H9 (cell line): ENCODE data around the gene STAB1. TPM values are rescaled to one million over a fixed set of nuclear protein-coding genes. Genes with fewer than 3 reads are reported as not detected.

Source experiments
- DNase-seq: peaks from one replicate; pipeline ENCODE4 v3.0.0-alpha.2; 2017
- H2AFZ ChIP-seq: one replicate; pipeline ENCODE4 v1.6.1; 2013; ENCODE audit warnings: mild to moderate bottlenecking, low read length, control low read depth, moderate library complexity
- H2AK5ac ChIP-seq: 2 replicates; pipeline ENCODE4 v1.6.1; 2013; ENCODE audit warnings: low read length, control low read depth, mixed read lengths; ENCODE audit not compliant: insufficient read length
- H2BK120ac ChIP-seq: one replicate; pipeline ENCODE4 v1.6.1; 2013; ENCODE audit warnings: low read depth, mild to moderate bottlenecking, low read length, control low read depth, inconsistent platforms; ENCODE audit not compliant: poor library complexity, severe bottlenecking
- H2BK12ac ChIP-seq: 2 replicates; pipeline ENCODE4 v1.6.1; 2013; ENCODE audit warnings: low read length, control low read depth, mixed read lengths, low read depth; ENCODE audit not compliant: insufficient read length
- H2BK15ac ChIP-seq: 2 replicates; pipeline ENCODE4 v1.6.1; 2013; ENCODE audit warnings: low read depth, low read length, control low read depth
- H2BK20ac ChIP-seq: one replicate; pipeline ENCODE4 v1.6.1; 2013; ENCODE audit warnings: low read depth, mild to moderate bottlenecking, low read length, control low read depth, inconsistent platforms; ENCODE audit not compliant: poor library complexity, severe bottlenecking
- H2BK5ac ChIP-seq: 2 replicates; pipeline ENCODE4 v1.6.1; 2013; ENCODE audit warnings: low read length, control low read depth, mixed read lengths; ENCODE audit not compliant: insufficient read length
- H3K14ac ChIP-seq: 2 replicates; pipeline ENCODE4 v1.6.1; 2013; ENCODE audit warnings: low read length, control low read depth; ENCODE audit not compliant: insufficient read depth
- H3K18ac ChIP-seq: 2 replicates; pipeline ENCODE4 v1.6.1; 2013; ENCODE audit warnings: low read depth, mild to moderate bottlenecking, mixed read lengths, low read length, control low read depth; ENCODE audit not compliant: insufficient read length
- H3K23ac ChIP-seq: 2 replicates; pipeline ENCODE4 v1.6.1; 2013; ENCODE audit warnings: low read length, control low read depth, mixed read lengths, low read depth; ENCODE audit not compliant: insufficient read length
- H3K23me2 ChIP-seq: 2 replicates; pipeline ENCODE4 v1.6.1; 2013; ENCODE audit warnings: low read depth, mild to moderate bottlenecking, mixed read lengths, low read length, control low read depth; ENCODE audit not compliant: insufficient read length, poor library complexity, severe bottlenecking
- H3K27ac ChIP-seq: 2 replicates; pipeline ENCODE4 v1.5.1; 2013; ENCODE audit warnings: low read length, control low read depth, mixed read lengths, low read depth; ENCODE audit not compliant: insufficient read length
- H3K27me3 ChIP-seq: 2 replicates; pipeline ENCODE4 v1.6.1; 2013; ENCODE audit warnings: low read length, control low read depth, inconsistent platforms; ENCODE audit not compliant: insufficient read depth
- H3K4ac ChIP-seq: 2 replicates; pipeline ENCODE4 v1.6.1; 2013; ENCODE audit warnings: low read depth, mild to moderate bottlenecking, control low read depth, inconsistent platforms, low read length, moderate library complexity
- H3K4me1 ChIP-seq: 2 replicates; pipeline ENCODE4 v1.6.1; 2013; ENCODE audit warnings: low read length, control low read depth, inconsistent platforms; ENCODE audit not compliant: insufficient read depth
- H3K4me2 ChIP-seq: 2 replicates; pipeline ENCODE4 v1.6.1; 2013; ENCODE audit warnings: low read length, control low read depth, mixed read lengths; ENCODE audit not compliant: insufficient read length, insufficient read depth
- H3K56ac ChIP-seq: 2 replicates; pipeline ENCODE4 v1.6.1; 2013; ENCODE audit warnings: low read depth, mild to moderate bottlenecking, mixed read lengths, low read length, control low read depth; ENCODE audit not compliant: insufficient read length
- H3K79me1 ChIP-seq: 2 replicates; pipeline ENCODE4 v1.6.1; 2013; ENCODE audit warnings: low read depth, mild to moderate bottlenecking, moderate library complexity, low read length, control low read depth, inconsistent platforms; ENCODE audit not compliant: insufficient read depth, poor library complexity, severe bottlenecking
- H3K79me2 ChIP-seq: 2 replicates; pipeline ENCODE4 v1.6.1; 2013; ENCODE audit warnings: low read length, control low read depth, inconsistent platforms; ENCODE audit not compliant: insufficient read depth
- H3K9ac ChIP-seq: 2 replicates; pipeline ENCODE4 v1.6.1; 2013; ENCODE audit warnings: low read length, control low read depth, mixed read lengths; ENCODE audit not compliant: insufficient read length; ENCODE audit errors: extremely low read depth
- H3K9me3 ChIP-seq: one replicate; pipeline ENCODE4 v1.6.1; 2013; ENCODE audit warnings: low read depth, low read length, inconsistent platforms; ENCODE audit not compliant: control insufficient read depth
- H3T11ph ChIP-seq: one replicate; pipeline ENCODE4 v1.6.1; 2013; ENCODE audit warnings: mild to moderate bottlenecking, low read length, control low read depth, inconsistent platforms
- H4K20me1 ChIP-seq: one replicate; pipeline ENCODE4 v1.6.1; 2013; ENCODE audit not compliant: control insufficient read depth, insufficient read length, insufficient read depth
- H4K5ac ChIP-seq: 2 replicates; pipeline ENCODE4 v1.6.1; 2013; ENCODE audit warnings: low read depth, mild to moderate bottlenecking, mixed read lengths, low read length, control low read depth; ENCODE audit not compliant: insufficient read length
- H4K8ac ChIP-seq: replicated peaks from 2 replicates; pipeline ENCODE4 v1.6.1; 2013; ENCODE audit warnings: low read length, control low read depth, mixed read lengths, low read depth; ENCODE audit not compliant: insufficient read length
- H4K91ac ChIP-seq: 2 replicates; pipeline ENCODE4 v1.6.1; 2013; ENCODE audit warnings: low read depth, mild to moderate bottlenecking, moderate library complexity, mixed read lengths, low read length, control low read depth; ENCODE audit not compliant: insufficient read length
- H3K27ac Mint-ChIP-seq, 3 experiments: 2 replicates in 2 of 3; 3 replicates in 1 of 3; pipeline ENCODE4 v1.8.0; 2020 to 2021; ENCODE audit warnings: mixed read lengths in 3 of 3, mild to moderate bottlenecking in 1 of 3, moderate library complexity in 1 of 3
- H3K27me3 Mint-ChIP-seq: 2 replicates; pipeline ENCODE4 v1.8.0; 2021; ENCODE audit warnings: low read depth, mild to moderate bottlenecking, moderate library complexity, mixed read lengths
- H3K36me3 Mint-ChIP-seq, 3 experiments: 2 replicates in 2 of 3; 3 replicates in 1 of 3; pipeline ENCODE4 v1.8.0; 2020 to 2021; ENCODE audit warnings: low read depth in 3 of 3, mixed read lengths in 3 of 3; ENCODE audit not compliant: insufficient read depth in 1 of 3
- H3K4me1 Mint-ChIP-seq, 2 experiments: 2 replicates each; pipeline ENCODE4 v1.8.0; 2020; ENCODE audit warnings: mixed read lengths in 2 of 2
- H3K4me3 Mint-ChIP-seq, 2 experiments: 2 replicates in 1 of 2; 3 replicates in 1 of 2; pipeline ENCODE4 v1.8.0; 2020 to 2021; ENCODE audit warnings: mild to moderate bottlenecking in 2 of 2, mixed read lengths in 2 of 2, moderate library complexity in 1 of 2
- H3K9me3 Mint-ChIP-seq, 2 experiments: 2 replicates in 1 of 2; 3 replicates in 1 of 2; pipeline ENCODE4 v1.8.0; 2020; ENCODE audit warnings: mild to moderate bottlenecking in 2 of 2, mixed read lengths in 2 of 2, moderate library complexity in 1 of 2
- CTCF ChIP-seq: fragments of 200-600 bp; sonication (generic); conservative IDR thresholded peaks from 3 replicates; pipeline ENCODE4 v1.8.0; 2021; ENCODE audit warnings: antibody characterized with exemption, mild to moderate bottlenecking
- WGBS: extraction: QIAGEN DNeasy Blood & Tissue Kit; methylation state at CpG from one replicate; pipeline ENCODE4 v1.1.7; 2013; ENCODE audit warnings: missing lambda C conversion rate, low lambda C conversion rate, mixed read lengths; ENCODE audit not compliant: insufficient read length; ENCODE audit errors: extremely low coverage; 5-methylcytosine and 5-hydroxymethylcytosine counted together
- total RNA-seq: library from RNA; stranded (reverse); gene quantifications from 2 replicates; pipeline ENCODE4 v1.2.1, GENCODE V29; 2021

STAB1 gene
- total RNA-seq, 1 experiment from 2014 or later: 1.5 TPM

DNA sequence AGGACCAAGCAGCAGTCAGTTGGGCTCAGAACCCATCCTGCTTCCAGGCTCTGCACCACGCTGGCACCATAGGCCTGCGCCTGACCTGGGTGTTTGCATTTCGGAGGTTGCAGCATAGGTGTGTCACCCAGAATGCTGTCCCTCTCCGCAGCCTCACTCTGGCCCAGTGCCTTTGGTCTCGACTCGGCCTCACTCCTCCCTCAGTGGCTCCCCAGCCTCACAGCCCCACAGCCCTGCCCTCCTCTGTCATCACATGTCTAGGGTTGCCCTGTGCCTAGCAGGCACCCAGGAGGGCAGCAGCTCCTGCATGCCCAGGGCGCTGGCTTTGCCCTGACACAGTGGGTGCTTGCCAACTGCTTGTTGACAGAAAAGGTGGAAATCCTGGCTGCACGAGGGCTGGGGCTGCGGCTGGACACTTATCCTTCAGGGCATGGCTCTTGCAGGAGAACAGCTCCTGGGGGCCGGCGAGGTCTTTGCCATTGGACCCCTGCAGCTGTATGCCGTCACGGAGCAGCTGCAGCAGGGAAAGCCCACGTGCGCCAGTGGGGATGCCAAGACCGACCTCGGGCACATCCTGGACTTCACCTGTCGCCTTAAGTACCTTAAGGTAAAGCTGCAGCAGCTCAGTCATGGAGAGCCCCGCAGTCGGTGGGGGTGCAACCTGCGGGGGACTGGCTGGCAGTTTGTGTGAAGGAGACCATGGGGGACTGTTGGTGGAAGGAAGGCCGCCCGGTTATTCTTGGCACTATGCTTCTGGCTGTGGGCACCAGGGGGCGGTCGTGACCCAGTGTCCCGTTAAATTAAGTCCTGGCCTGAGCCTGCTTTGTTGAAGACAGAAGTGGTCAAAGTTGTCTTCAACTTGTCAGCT, 23.5 kb upstream of the STAB1 start:
- peaks cover 34 to 65% (median 60%) of the 10 kb centered on the region in 3 experiments for H3K36me3 Mint-ChIP-seq
- no peaks in the 10 kb centered on the region for H4K20me1 ChIP-seq
- no peaks in the 10 kb centered on the region for H3K9me3 Mint-ChIP-seq
- no peak overlapping the region for H2BK15ac ChIP-seq
- H3K79me2 ChIP-seq: no peaks in the 10 kb centered on the region
- peak; percentile 71 for TF ChIP-seq CTCF
- H2BK5ac ChIP-seq: no peak overlapping the region
- H4K8ac ChIP-seq: no peak overlapping the region
- no peak overlapping the region for H3K4ac ChIP-seq
- no peak overlapping the region for H4K5ac ChIP-seq
- H3K4me1 ChIP-seq: no peaks in the 10 kb centered on the region
- H2AK5ac ChIP-seq: no peak overlapping the region
- no peak overlapping the region for H2BK120ac ChIP-seq
- H2BK12ac ChIP-seq: no peak overlapping the region
- H3K27ac Mint-ChIP-seq: peak overlapping the region in 1 of 3 experiments; percentile 57; a peak in 2 of 7 replicates
- no peak overlapping the region for H2AFZ ChIP-seq
- no peak overlapping the region for H3K23ac ChIP-seq
- no peaks in the 10 kb centered on the region for H3K27me3 ChIP-seq
- no peak overlapping the region for H3K56ac ChIP-seq
- H3K14ac ChIP-seq: no peak overlapping the region
- H3K9ac ChIP-seq: no peak overlapping the region
- no peaks in the 10 kb centered on the region for H3K27me3 Mint-ChIP-seq
- no peak overlapping the region for H3K18ac ChIP-seq
- peak; percentile 67 for DNase-seq
- no peaks in the 10 kb centered on the region for H3K79me1 ChIP-seq
- H3K4me3 Mint-ChIP-seq: no peak overlapping the region
- H3T11ph ChIP-seq: no peak overlapping the region
- no peak overlapping the region for H3K27ac ChIP-seq
- H3K23me2 ChIP-seq: no peaks in the 10 kb centered on the region
- WGBS: no CpG with 5 or more reads among the region's 26 CpGs
- no peaks in the 10 kb centered on the region for H3K9me3 ChIP-seq
- H2BK20ac ChIP-seq: no peak overlapping the region
- peaks cover 0 to 6% of the 10 kb centered on the region in 2 experiments; a peak in 2 of 4 replicates for H3K4me1 Mint-ChIP-seq
- no peak overlapping the region for H4K91ac ChIP-seq
- H3K4me2 ChIP-seq: no peak overlapping the region
